OCI-LY3 (cell line): ENCODE measurements around the gene NBPF3.
"Not testable (repeated sequence)": the region's sequence is repeated elsewhere in the genome, so short reads cannot be mapped to it uniquely, and the experiment has no call there.

Experiments
- CTCF ChIP-seq: fragments of 200-600, 300-600 bp; sonication (generic); IDR thresholded peaks from 2 replicates; pipeline ENCODE4 v1.5.1; 2014; ENCODE audit warnings: antibody characterized with exemption, low read length, low read depth
- EZH2phosphoT487 ChIP-seq: fragments of 200-600 bp; shearing (Covaris generic); IDR thresholded peaks from 2 replicates; pipeline ENCODE4 v1.6.1; 2018; ENCODE audit warnings: antibody characterized with exemption, mixed run types, low read depth

- not testable (repeated sequence) for TF ChIP-seq CTCF, EZH2phosphoT487
These were observed 1.2 kb upstream of the NBPF3 start for GRCh38 chr1:21438646-21439312.
